WERI-Rb-1 (cell line): ENCODE data around the gene RAB37.
A peak's percentile ranks its signal among the peaks of the same experiment; 100 is the strongest.

ENCODE experiments used
- DNase-seq: peaks from one replicate; pipeline ENCODE4 v3.0.0-alpha.2; 2020
- H3K27ac ChIP-seq: fragments of 250-450 bp; sonication (Bioruptor Pico); 2 replicates; pipeline ENCODE4 v1.5.1; 2020; ENCODE audit warnings: mild to moderate bottlenecking, moderate library complexity
- H3K27me3 ChIP-seq: fragments of 250-450 bp; sonication (Bioruptor Pico); 2 replicates; pipeline ENCODE4 v1.5.1; 2021; ENCODE audit warnings: mild to moderate bottlenecking, low read depth, moderate library complexity; ENCODE audit not compliant: insufficient read depth, severe bottlenecking
- H3K36me3 ChIP-seq: fragments of 250-450 bp; sonication (Bioruptor Pico); 2 replicates; pipeline ENCODE4 v1.5.1; 2020; ENCODE audit warnings: mild to moderate bottlenecking, moderate library complexity
- H3K4me3 ChIP-seq: 2 replicates; pipeline ENCODE4 v1.5.1; 2011; ENCODE audit warnings: low read depth, mild to moderate bottlenecking, control low read depth, low read length
- H3K9me3 ChIP-seq: fragments of 250-450 bp; sonication (Bioruptor Pico); 2 replicates; pipeline ENCODE4 v1.5.1; 2021; ENCODE audit warnings: mild to moderate bottlenecking, moderate library complexity; ENCODE audit not compliant: severe bottlenecking
- CTCF ChIP-seq: IDR thresholded peaks from 2 replicates; pipeline ENCODE4 v1.5.1; 2011; ENCODE audit warnings: low read depth, mild to moderate bottlenecking, control low read depth, inconsistent platforms, low read length

RAB37 gene

GRCh38 chr17:74777901-74778515 lies 41.0 kb downstream of the RAB37 start:
- Histone ChIP-seq H3K4me3 (no peak overlapping the region), H3K9me3 (no peaks in the 10 kb centered on the region), H3K27me3 (no peaks in the 10 kb centered on the region), H3K27ac (no peak overlapping the region), H3K36me3 (peaks cover 63% of the 10 kb centered on the region)
- DNase-seq, result no peak
- TF ChIP-seq CTCF, result no peak

DNA sequence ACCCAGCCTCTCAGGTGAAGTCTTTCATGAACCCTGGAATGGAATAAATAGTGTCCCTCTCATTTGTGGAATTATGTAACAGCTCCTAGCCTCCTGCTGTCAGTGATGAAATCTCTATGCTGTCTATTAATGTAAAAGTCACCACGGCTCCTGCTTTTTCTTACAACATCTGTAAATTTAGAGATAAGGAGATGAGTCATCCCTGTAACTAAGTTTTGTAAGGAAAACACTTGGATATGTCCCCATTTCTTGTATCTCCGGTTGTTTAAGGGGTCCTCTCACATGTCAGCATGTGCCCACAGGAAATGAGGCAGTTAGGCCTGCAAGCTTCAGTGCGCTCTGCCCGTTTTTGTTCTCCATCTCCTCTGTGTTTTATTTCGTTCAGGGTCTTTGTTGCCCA lies 41.9 kb downstream of the RAB37 start:
- Histone ChIP-seq H3K36me3 (peaks cover 57% of the 10 kb centered on the region), H3K4me3 (no peak overlapping the region), H3K27me3 (no peaks in the 10 kb centered on the region), H3K27ac (no peak overlapping the region), H3K9me3 (no peaks in the 10 kb centered on the region)
- TF ChIP-seq CTCF, result no peak
- no peak for DNase-seq

DNA sequence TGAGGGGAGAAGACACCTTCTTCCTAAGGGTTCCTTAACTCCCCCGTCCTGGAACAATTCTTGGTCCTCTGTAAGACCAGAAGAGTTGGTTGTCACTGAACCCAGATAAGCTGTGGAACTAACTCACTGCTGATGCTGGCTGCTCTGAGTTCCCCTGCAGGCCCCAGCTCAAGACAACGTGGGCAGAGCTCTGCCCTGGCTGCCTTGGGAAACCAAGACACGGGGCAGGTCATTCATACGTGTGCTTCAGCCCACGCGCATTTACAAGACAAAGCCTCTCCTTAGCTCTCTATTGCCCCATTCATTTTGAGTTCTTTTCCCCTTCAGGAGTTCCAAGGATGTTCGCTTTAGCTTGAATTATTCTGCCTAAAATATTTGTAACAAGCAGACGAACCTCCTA lies 42.4 kb downstream of the RAB37 start:
- no peaks in the 10 kb centered on the region for H3K27me3 ChIP-seq
- no peak overlapping the region for H3K4me3 ChIP-seq
- H3K27ac ChIP-seq, result no peak overlapping the region
- DNase-seq, result no peak
- TF ChIP-seq CTCF, result no peak
- peaks cover 55% of the 10 kb centered on the region for H3K36me3 ChIP-seq
- H3K9me3 ChIP-seq, result no peaks in the 10 kb centered on the region

DNA sequence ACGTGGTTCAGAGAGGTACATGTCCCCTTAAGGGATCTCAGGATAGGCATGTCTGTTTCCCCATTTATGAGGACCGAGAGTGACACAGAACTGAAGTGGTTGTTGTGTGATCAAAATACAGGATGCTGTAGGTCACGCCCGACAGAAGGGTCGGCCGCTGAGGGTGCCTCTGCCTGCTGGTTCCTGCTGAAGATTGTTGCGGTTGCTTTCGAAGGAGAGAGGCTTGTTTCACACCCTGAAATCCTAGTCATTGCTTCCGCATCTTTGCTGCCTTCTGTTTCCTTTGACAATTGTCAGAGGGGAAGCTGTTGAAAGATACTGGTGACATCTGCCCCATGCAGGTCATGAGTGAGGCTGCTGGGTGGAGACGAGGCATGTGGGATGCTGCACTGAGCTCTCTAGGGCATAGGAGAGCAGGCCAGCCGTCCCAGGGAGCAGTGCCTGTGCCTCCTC lies 42.9 kb downstream of the RAB37 start:
- Histone ChIP-seq H3K27me3 (no peaks in the 10 kb centered on the region), H3K9me3 (no peaks in the 10 kb centered on the region), H3K27ac (no peak overlapping the region), H3K4me3 (no peak overlapping the region), H3K36me3 (peaks cover 56% of the 10 kb centered on the region)
- no peak for TF ChIP-seq CTCF
- DNase-seq, result no peak

DNA sequence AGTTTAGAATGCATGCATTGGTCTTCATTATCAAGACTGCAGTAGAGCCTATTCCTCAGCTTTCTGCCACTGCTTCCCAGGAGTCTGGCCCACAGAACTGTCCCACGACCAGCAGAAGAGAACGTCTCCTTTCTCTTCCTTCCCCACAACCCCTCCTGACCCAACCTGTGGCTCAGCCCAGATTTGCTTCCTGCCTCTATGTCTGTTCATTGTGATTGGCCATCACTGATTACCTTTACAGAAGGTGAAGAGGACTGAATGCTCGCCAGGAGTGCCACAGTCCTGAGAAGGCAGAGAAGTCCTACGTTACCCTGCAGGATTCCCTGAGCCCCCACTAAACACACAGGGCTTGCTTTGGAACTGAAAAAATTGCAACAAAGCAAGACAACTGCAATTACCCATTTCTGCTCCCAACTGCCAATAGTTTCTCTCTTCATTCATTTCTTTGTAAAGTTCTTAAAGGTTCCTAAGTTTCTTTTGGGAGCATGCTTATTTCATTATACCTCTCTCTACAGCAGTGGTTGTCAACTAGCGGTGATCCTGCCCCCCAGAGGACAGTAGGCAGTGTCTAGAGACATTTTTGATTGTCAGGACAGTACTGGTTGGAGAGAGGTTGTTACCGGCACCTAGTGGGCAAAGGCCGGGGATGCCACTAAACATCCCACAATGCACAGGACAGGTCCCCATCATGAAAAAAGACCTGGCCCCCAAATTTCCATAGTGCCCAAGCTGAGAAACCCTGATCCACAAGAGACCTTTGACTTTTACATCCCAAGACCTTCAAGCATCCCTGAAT lies 43.6 kb downstream of the RAB37 start:
- TF ChIP-seq CTCF, result peak; percentile 91
- Histone ChIP-seq H3K4me3 (no peak overlapping the region), H3K9me3 (no peaks in the 10 kb centered on the region), H3K36me3 (peaks cover 63% of the 10 kb centered on the region), H3K27ac (no peak overlapping the region), H3K27me3 (no peaks in the 10 kb centered on the region)
- DNase-seq, result peak; percentile 82
